H1 (cell line): Measurements from ENCODE around the gene ENAH. TPM values are rescaled to one million over a fixed set of nuclear protein-coding genes. Genes with fewer than 3 reads are reported as not detected.

Experiments
- CTCF ChIA-PET: fragments of 300-600 bp; sonication (Branson Sonifier 250); formaldehyde crosslinking; loops from one replicate; lab custom pipeline; 2021; ENCODE audit not compliant: partially characterized antibody; lab: Charles Lee
- POLR2A ChIA-PET: fragments of 300-600 bp; sonication (Branson Sonifier 250); formaldehyde crosslinking; loops from one replicate; lab custom pipeline; 2021; ENCODE audit warnings: inconsistent platforms; ENCODE audit not compliant: partially characterized antibody; lab: Charles Lee
- DNase-seq, 2 experiments: peaks; one replicate each; pipeline versions ENCODE4 v3.0.0 to v3.0.0-alpha.2; 2010 to 2022; ENCODE audit warnings: low spot score in 2 of 2, low read depth in 1 of 2, mixed read lengths in 1 of 2
- FAIRE-seq: peaks from 2 replicates; lab custom pipeline; 2011; peaks lifted over from hg19 to GRCh38; lab: Jason Lieb, UNC
- H2AFZ ChIP-seq: 2 replicates; pipeline ENCODE4 v1.8.1; 2012; ENCODE audit warnings: low read length, inconsistent platforms
- H2AK5ac ChIP-seq: 2 replicates; pipeline ENCODE4 v1.6.1; 2013; ENCODE audit warnings: low read depth, low read length
- H2BK120ac ChIP-seq: replicated peaks from 2 replicates; pipeline ENCODE3; 2013; ENCODE audit warnings: low read depth, low read length, inconsistent platforms
- H2BK12ac ChIP-seq: 2 replicates; pipeline ENCODE4 v1.6.1; 2013; ENCODE audit warnings: low read depth, low read length
- H2BK15ac ChIP-seq: 2 replicates; pipeline ENCODE4 v1.6.1; 2013; ENCODE audit warnings: low read length
- H2BK20ac ChIP-seq: 2 replicates; pipeline ENCODE4 v1.6.1; 2013; ENCODE audit warnings: low read length
- H2BK5ac ChIP-seq: 2 replicates; pipeline ENCODE4 v1.6.1; 2013; ENCODE audit warnings: low read depth, low read length
- H3K14ac ChIP-seq: 2 replicates; pipeline ENCODE4 v1.6.1; 2013; ENCODE audit warnings: inconsistent platforms; ENCODE audit not compliant: insufficient read length
- H3K18ac ChIP-seq: 2 replicates; pipeline ENCODE4 v1.6.1; 2013; ENCODE audit warnings: low read length; ENCODE audit errors: extremely low read depth
- H3K23ac ChIP-seq: 2 replicates; pipeline ENCODE4 v1.6.1; 2013; ENCODE audit warnings: inconsistent platforms; ENCODE audit not compliant: insufficient read length
- H3K23me2 ChIP-seq: 2 replicates; pipeline ENCODE4 v1.6.1; 2013; ENCODE audit warnings: low read depth, low read length
- H3K27ac ChIP-seq: 2 replicates; pipeline ENCODE4 v1.6.1; 2011; ENCODE audit warnings: low read depth, low read length, inconsistent platforms
- H3K27me3 ChIP-seq, 4 experiments: replicated peaks in 1 of 4; 1 replicate in 1 of 4; 2 replicates in 3 of 4; pipeline versions ENCODE4 v1.6.1 to v1.8.1; 2011 to 2013; ENCODE audit warnings: low read length in 3 of 4, mild to moderate bottlenecking in 3 of 4, inconsistent platforms in 2 of 4, mixed read lengths in 2 of 4, moderate library complexity in 1 of 4; ENCODE audit not compliant: control insufficient read depth in 3 of 4, insufficient read depth in 3 of 4; ENCODE audit errors: extremely low read depth in 1 of 4
- H3K36me3 ChIP-seq, 4 experiments: 2 replicates each; pipeline versions ENCODE4 v1.6.1 to v1.8.1; 2011 to 2013; ENCODE audit warnings: mild to moderate bottlenecking in 4 of 4, low read length in 3 of 4, moderate library complexity in 2 of 4, control low read depth in 1 of 4, inconsistent platforms in 1 of 4; ENCODE audit not compliant: insufficient read depth in 4 of 4, control insufficient read depth in 2 of 4
- H3K4ac ChIP-seq: replicated peaks from 2 replicates; pipeline ENCODE3; 2013; ENCODE audit warnings: low read length, low read depth, mixed read lengths, inconsistent platforms; ENCODE audit not compliant: insufficient read length
- H3K4me1 ChIP-seq, 4 experiments: replicated peaks in 1 of 4; 1 replicate in 1 of 4; 2 replicates in 3 of 4; pipeline versions ENCODE4 v1.6.1 to v1.8.1; 2011 to 2013; ENCODE audit warnings: low read length in 3 of 4, inconsistent platforms in 2 of 4, mixed read lengths in 1 of 4; ENCODE audit not compliant: insufficient read depth in 4 of 4, control insufficient read depth in 3 of 4
- H3K4me2 ChIP-seq, 2 experiments: 2 replicates each; pipeline versions ENCODE4 v1.6.1 to v1.8.1; 2011 to 2013; ENCODE audit warnings: low read depth in 2 of 2, low read length in 2 of 2, control low read depth in 1 of 2, inconsistent platforms in 1 of 2, mild to moderate bottlenecking in 1 of 2; ENCODE audit not compliant: insufficient read depth in 1 of 2
- H3K4me3 ChIP-seq, 4 experiments: fragments of 200-600, 300-600 bp in 1 of 4; sonication (generic), shearing (Covaris generic), sonication (Bioruptor Twin) in 1 of 4; 2 replicates each; pipeline versions ENCODE4 v1.5.1 to v1.8.1; 2011 to 2016; ENCODE audit warnings: low read length in 4 of 4, low read depth in 3 of 4, control low read depth in 2 of 4, inconsistent platforms in 2 of 4, mild to moderate bottlenecking in 2 of 4, mixed read lengths in 1 of 4, moderate library complexity in 1 of 4; ENCODE audit not compliant: insufficient read depth in 2 of 4; ENCODE audit errors: extremely low read depth in 1 of 4
- H3K56ac ChIP-seq: replicated peaks from 2 replicates; pipeline ENCODE3; 2013; ENCODE audit warnings: low read depth, mild to moderate bottlenecking, mixed read lengths, low read length, inconsistent platforms; ENCODE audit not compliant: insufficient read length
- H3K79me1 ChIP-seq: 2 replicates; pipeline ENCODE4 v1.6.1; 2013; ENCODE audit warnings: low read depth, low read length, control low read depth
- H3K79me2 ChIP-seq, 2 experiments: 2 replicates each; pipeline versions ENCODE4 v1.6.1 to v1.8.1; 2012 to 2013; ENCODE audit warnings: low read length in 2 of 2, mild to moderate bottlenecking in 2 of 2, inconsistent platforms in 1 of 2; ENCODE audit not compliant: insufficient read depth in 2 of 2, control insufficient read depth in 1 of 2
- H3K9ac ChIP-seq, 4 experiments: replicated peaks in 1 of 4; 1 replicate in 1 of 4; 2 replicates in 3 of 4; pipeline versions ENCODE4 v1.6.1 to v1.8.1; 2011 to 2013; ENCODE audit warnings: low read depth in 3 of 4, low read length in 3 of 4, control low read depth in 2 of 4, mild to moderate bottlenecking in 2 of 4, moderate library complexity in 2 of 4, inconsistent platforms in 1 of 4; ENCODE audit errors: extremely low read depth in 1 of 4
- H3K9me3 ChIP-seq, 2 experiments: 2 replicates each; pipeline versions ENCODE4 v1.6.1 to v1.8.1; 2012 to 2013; ENCODE audit warnings: mild to moderate bottlenecking in 2 of 2, moderate library complexity in 2 of 2, control low read depth in 1 of 2, inconsistent platforms in 1 of 2, low read depth in 1 of 2, low read length in 1 of 2, mixed read lengths in 1 of 2; ENCODE audit not compliant: insufficient read depth in 2 of 2
- H4K20me1 ChIP-seq, 2 experiments: replicated peaks in 1 of 2; 2 replicates each; pipeline versions ENCODE3 to v1.8.1; 2011 to 2013; ENCODE audit warnings: inconsistent platforms in 2 of 2, low read length in 2 of 2, mild to moderate bottlenecking in 1 of 2; ENCODE audit not compliant: insufficient read depth in 2 of 2, control insufficient read depth in 1 of 2
- H4K5ac ChIP-seq: 2 replicates; pipeline ENCODE4 v1.6.1; 2013; ENCODE audit warnings: low read length, low read depth, mixed read lengths, inconsistent platforms; ENCODE audit not compliant: insufficient read length
- H4K8ac ChIP-seq: 2 replicates; pipeline ENCODE4 v1.8.0; 2013; ENCODE audit warnings: mild to moderate bottlenecking, moderate library complexity, low read length, inconsistent platforms; ENCODE audit not compliant: insufficient read depth; ENCODE audit errors: extremely low read depth
- H4K91ac ChIP-seq: replicated peaks from 2 replicates; pipeline ENCODE3; 2013; ENCODE audit warnings: low read length, mixed read lengths, inconsistent platforms; ENCODE audit not compliant: insufficient read length
- BRCA1 ChIP-seq: IDR thresholded peaks from 2 replicates; pipeline ENCODE4 v1.6.1; 2012; ENCODE audit warnings: low read depth, low read length, improper control_type of control experiment
- CBX5 ChIP-seq: fragments of 300-800, 300-1000 bp; sonication (generic); IDR thresholded peaks from 2 replicates; pipeline ENCODE4 v1.7.1; 2016; ENCODE audit warnings: antibody characterized with exemption, low read length, low read depth
- EP300 ChIP-seq, 2 experiments: IDR thresholded peaks; 1 replicate in 1 of 2; 2 replicates in 1 of 2; pipeline ENCODE4 v1.6.1; 2011 to 2012; ENCODE audit warnings: low read depth in 2 of 2, low read length in 2 of 2, mild to moderate bottlenecking in 2 of 2, borderline replicate concordance in 1 of 2, inconsistent platforms in 1 of 2, moderate library complexity in 1 of 2
- GTF2F1 ChIP-seq: IDR thresholded peaks from 2 replicates; pipeline ENCODE4 v1.6.1; 2012; ENCODE audit warnings: low read depth, low read length, improper control_type of control experiment, borderline replicate concordance
- HDAC2 ChIP-seq, 2 experiments: fragments of 300-600 bp in 1 of 2; sonication (generic) in 1 of 2; IDR thresholded peaks; 2 replicates each; pipeline ENCODE4 v1.6.1; 2011 to 2012; ENCODE audit warnings: low read depth in 2 of 2, low read length in 2 of 2, mild to moderate bottlenecking in 2 of 2, moderate library complexity in 2 of 2, borderline replicate concordance in 1 of 2, inconsistent platforms in 1 of 2
- KDM1A ChIP-seq: fragments of 200-600, 300-600 bp; sonication (generic); IDR thresholded peaks from 2 replicates; pipeline ENCODE4 v1.7.1; 2016; ENCODE audit warnings: mild to moderate bottlenecking, low read length, borderline replicate concordance
- MAX ChIP-seq: IDR thresholded peaks from 2 replicates; pipeline ENCODE4 v1.6.1; 2012; ENCODE audit warnings: inconsistent platforms
- SRF ChIP-seq: IDR thresholded peaks from 2 replicates; pipeline ENCODE4 v1.6.1; 2011; ENCODE audit warnings: mild to moderate bottlenecking, low read depth, low read length, moderate library complexity
- TAF1 ChIP-seq: IDR thresholded peaks from 2 replicates; pipeline ENCODE4 v1.6.1; 2011; ENCODE audit warnings: mild to moderate bottlenecking, low read depth, low read length
- WGBS, 2 experiments: shearing (Covaris generic) in 1 of 2; methylation state at CpG; one replicate each; pipeline versions ENCODE4 v1.1.6 to v1.1.7; 2013 to 2015; ENCODE audit warnings: low lambda C conversion rate in 2 of 2, mixed read lengths in 2 of 2, inconsistent platforms in 1 of 2, low coverage in 1 of 2, missing lambda C conversion rate in 1 of 2; ENCODE audit not compliant: insufficient replicate concordance in 2 of 2, insufficient coverage in 1 of 2, insufficient read length in 1 of 2; ENCODE audit errors: extremely low coverage in 1 of 2, missing lambda C conversion rate in 1 of 2; 5-methylcytosine and 5-hydroxymethylcytosine counted together
- polyA plus RNA-seq, 7 experiments: library from polyadenylated mRNA; depleted of rRNA in 3 of 7; stranded (reverse) in 5 of 7; unstranded in 2 of 7; fragments of >200 nt in 5 of 7; fragments of 200-250 nt in 2 of 7; gene quantifications; 1 replicate in 5 of 7; 2 replicates in 1 of 7; 4 replicates in 1 of 7; pipeline versions ENCODE4 v1.2.1 to v1.2.3, GENCODE V29; 2011 to 2013; ENCODE audit warnings: missing spikeins in 2 of 7, mixed read lengths in 2 of 7
- total RNA-seq: library from RNA; stranded (reverse); fragmentation: NEBNext Ultra II Directional; extraction: Animal tissue kit (Norgen Biotek cat#: 25700); gene quantifications from 2 replicates; pipeline ENCODE4 v1.2.1, GENCODE V29; 2021
- TF ChIP-seq, protein P1 (sequence below): IDR thresholded peaks from 2 replicates; pipeline ENCODE4 v1.6.1; 2012; ENCODE audit warnings: low read length, inconsistent platforms

The ENAH gene
- total and polyA plus RNA-seq, 2 of the 8 experiments (the other 6 are each of a cell fraction or from before 2014, with no cell fraction given), result 39.1 to 335 TPM

- no peak for FAIRE-seq
- TF ChIP-seq GTF2F1 (no peak), SRF (no peak), HDAC2 (IDR thresholded peaks at IDR 0.05; ENCODE audit: borderline replicate concordance in 1 of 2, low read depth in 2 of 2, low read length in 2 of 2) (no peak), BRCA1 (no peak), MAX (no peak), TAF1 (no peak), EP300 (IDR thresholded peaks at IDR 0.05; ENCODE audit: borderline replicate concordance in 1 of 2, low read depth in 2 of 2, low read length in 2 of 2) (no peak), CBX5 (no peak), KDM1A (no peak)
- TF ChIP-seq, protein P1, sequence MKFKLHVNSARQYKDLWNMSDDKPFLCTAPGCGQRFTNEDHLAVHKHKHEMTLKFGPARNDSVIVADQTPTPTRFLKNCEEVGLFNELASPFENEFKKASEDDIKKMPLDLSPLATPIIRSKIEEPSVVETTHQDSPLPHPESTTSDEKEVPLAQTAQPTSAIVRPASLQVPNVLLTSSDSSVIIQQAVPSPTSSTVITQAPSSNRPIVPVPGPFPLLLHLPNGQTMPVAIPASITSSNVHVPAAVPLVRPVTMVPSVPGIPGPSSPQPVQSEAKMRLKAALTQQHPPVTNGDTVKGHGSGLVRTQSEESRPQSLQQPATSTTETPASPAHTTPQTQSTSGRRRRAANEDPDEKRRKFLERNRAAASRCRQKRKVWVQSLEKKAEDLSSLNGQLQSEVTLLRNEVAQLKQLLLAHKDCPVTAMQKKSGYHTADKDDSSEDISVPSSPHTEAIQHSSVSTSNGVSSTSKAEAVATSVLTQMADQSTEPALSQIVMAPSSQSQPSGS, result no peak
- TF ChIP-seq, all 59 proteins: peak for 0
- no peak overlapping the region for H3K18ac ChIP-seq
- no peaks in the 10 kb centered on the region for H3K9me3 ChIP-seq
- no peak overlapping the region for H3K4ac ChIP-seq
- H4K20me1 ChIP-seq, result no peaks in the 10 kb centered on the region
- H2AFZ ChIP-seq, result no peak overlapping the region
- no peak overlapping the region for H2BK20ac ChIP-seq
- no peak overlapping the region for H3K27ac ChIP-seq
- H3K27me3 ChIP-seq, result no peaks in the 10 kb centered on the region
- no peak overlapping the region for H2BK120ac ChIP-seq
- H3K36me3 ChIP-seq, result no peaks in the 10 kb centered on the region
- no peaks in the 10 kb centered on the region for H3K79me2 ChIP-seq
- no peak overlapping the region for H4K5ac ChIP-seq
- H3K4me3 ChIP-seq, result no peak overlapping the region
- 77% methylated on average over 4 of the region's 4 CpGs; no CpG with 5 or more reads in 1 of the 2 experiments for WGBS, 2 experiments
- no peak overlapping the region for H3K9ac ChIP-seq
- ChIA-PET CTCF (no interaction called here), POLR2A (interaction anchor here (1.1 kb wide), 1 partner anchor 9 kb away, joined by 3 read pairs; no protein-coding TSS in a partner anchor)
- H3K4me1 ChIP-seq, result no peaks in the 10 kb centered on the region
- H3K23ac ChIP-seq, result no peak overlapping the region
- no peak overlapping the region for H3K56ac ChIP-seq
- no peak overlapping the region for H2BK15ac ChIP-seq
- DNase-seq, result no peak
- H2BK5ac ChIP-seq, result no peak overlapping the region
- H3K4me2 ChIP-seq, result no peak overlapping the region
- no peak overlapping the region for H2BK12ac ChIP-seq
- H3K14ac ChIP-seq, result no peak overlapping the region
- H3K79me1 ChIP-seq, result no peaks in the 10 kb centered on the region
- H4K8ac ChIP-seq, result no peak overlapping the region
- no peak overlapping the region for H2AK5ac ChIP-seq
- H3K23me2 ChIP-seq, result no peaks in the 10 kb centered on the region
- no peak overlapping the region for H4K91ac ChIP-seq
Observed at GRCh38 chr1:225684741-225685140, 31.8 kb upstream of the ENAH start.
